Stimulated activated CD8-positive, alpha-beta memory T cell treated with anti-CD3 and anti-CD28 coated beads, Interleukin-12 subunit alpha, Interleukin-12 subunit beta, amount 100 ng/mL, for 1 hour (primary cell): Measurements from ENCODE around the gene RHCG.

ENCODE experiments used
- DNase-seq: peaks from one replicate; pipeline ENCODE4 v3.0.0-alpha.2; 2020; ENCODE audit warnings: low read depth

RHCG gene

GRCh38 chr15:89502867-89503595 is 6.6 kb upstream of the RHCG start:
- DNase-seq, result no peak

GRCh38 chr15:89501646-89502045 is 5.3 kb upstream of the RHCG start:
- DNase-seq, result no peak

DNA sequence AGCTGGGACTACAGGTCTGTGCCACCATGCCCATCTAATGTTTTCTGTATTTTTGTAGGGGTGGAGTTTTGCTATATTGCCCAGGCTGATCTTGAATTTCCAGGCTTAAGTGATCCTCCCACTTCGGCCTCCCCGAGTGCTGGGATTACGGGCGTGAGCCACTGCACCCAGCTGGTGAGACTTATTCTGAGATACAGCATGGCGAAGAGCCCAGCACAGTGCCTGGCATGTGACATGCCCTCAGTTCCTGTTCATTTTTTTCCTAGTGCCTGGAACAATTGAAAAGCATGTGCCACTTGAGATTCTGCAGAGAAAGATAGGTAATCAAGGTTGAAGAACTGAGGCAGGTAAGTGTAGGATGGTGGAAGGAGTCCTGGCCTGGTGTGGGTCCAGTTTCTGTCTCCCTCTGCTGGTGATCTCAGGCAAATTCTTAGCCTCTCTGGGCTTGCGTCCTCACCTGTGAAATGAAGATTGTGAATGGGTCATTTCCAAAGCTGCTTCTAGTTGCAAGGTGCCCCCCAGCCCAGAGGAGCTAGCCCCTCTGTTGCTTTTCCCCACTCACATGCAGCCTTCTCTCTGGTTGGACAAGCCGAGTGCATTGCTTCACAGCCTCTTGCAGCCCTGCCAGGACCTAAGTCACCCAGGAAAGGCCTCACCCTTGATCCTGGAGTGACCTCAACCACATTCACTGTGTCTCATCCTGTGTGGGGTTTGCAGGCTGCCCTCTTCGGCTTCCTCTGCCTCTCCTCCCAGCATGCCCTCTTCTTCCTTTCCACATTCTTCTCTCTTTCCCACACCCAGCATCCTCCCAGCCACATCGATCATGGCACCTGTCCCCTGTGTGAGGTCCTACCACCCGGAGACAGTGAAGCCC is 4.3 kb upstream of the RHCG start:
- no peak for DNase-seq

- DNase-seq, result no peak
These were observed 2.8 kb upstream of the RHCG start for GRCh38 chr15:89499156-89499555.

- no peak for DNase-seq
These were observed 2.2 kb upstream of the RHCG start for GRCh38 chr15:89498574-89498906.

DNA sequence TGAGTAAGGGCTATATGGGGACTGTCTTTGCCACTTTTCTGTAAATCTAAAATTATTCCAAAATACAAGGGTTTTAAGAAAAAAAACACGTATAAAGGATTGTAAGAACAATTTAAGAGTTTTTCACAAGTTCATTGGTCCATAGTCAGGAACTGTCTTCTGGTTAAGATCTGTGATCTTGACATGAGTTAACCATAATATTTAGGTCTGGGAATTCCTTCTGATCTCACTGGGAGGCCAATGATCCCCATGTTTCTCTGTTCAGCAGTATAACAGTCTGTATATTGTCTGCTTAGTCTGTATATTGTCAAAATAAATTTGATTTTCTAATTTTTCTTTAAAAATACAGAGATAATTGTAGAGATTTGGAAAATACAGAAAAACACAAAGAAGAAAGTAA is 848 bp upstream of the RHCG start:
- no peak for DNase-seq

DNA sequence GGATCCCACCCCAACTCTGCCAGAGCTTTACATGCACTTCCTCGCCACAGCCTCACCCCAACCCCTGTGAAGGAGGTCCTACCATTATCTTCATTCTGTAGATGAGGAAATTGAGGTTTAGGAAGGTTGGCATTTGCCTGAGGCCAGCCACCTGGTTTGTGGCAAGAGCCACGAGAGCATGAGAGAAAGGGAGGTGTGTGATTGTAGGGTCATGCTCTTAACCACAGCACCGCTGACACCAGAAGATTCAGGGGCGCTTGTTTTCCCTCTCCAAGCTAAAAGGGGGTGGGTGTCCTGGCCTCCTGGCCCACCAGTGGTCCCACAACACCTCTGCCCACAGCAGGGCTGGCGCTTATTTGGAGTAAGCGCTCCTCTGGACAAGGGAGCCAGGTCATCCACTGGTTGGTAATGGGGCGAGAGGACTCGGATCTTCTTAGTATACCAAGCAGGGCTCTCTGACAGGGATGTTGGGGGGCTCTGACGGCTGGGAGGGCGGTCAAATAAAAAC is 691 bp downstream of the RHCG start:
- DNase-seq, result no peak

DNA sequence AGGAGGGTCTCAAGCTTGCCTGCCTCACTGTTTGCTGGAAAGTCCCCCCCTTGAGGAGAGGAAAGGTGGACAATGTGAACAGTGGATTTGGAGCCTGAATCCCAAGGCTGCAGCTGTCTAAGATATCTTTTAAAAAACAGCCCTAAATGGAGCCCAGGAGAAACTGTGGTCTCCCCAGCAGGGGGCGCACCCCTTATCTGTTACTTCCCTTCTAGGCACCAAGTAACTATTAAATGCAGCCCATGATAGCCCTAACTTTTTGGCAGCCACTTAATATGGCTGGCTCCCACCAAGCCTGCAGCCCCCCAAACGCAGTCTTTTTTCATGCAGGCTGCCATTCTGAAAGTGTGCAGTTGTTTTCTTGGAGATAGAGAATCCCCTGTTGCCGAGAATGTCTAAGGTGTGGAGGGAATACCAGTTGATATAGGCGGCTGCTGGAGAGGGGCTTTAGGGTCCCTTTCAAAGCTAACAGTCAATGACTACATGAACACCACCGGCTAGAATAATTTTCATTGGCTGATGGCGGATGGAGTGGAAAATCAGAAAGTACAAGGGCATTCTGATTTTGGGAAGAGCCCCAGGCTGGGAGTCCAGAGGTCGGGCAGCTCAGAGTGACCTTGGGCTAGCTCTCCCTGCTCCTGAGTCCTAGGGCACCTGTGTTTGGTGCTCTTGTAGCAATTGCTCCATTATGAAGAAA is 1.3 kb downstream of the RHCG start:
- DNase-seq, result no peak

DNA sequence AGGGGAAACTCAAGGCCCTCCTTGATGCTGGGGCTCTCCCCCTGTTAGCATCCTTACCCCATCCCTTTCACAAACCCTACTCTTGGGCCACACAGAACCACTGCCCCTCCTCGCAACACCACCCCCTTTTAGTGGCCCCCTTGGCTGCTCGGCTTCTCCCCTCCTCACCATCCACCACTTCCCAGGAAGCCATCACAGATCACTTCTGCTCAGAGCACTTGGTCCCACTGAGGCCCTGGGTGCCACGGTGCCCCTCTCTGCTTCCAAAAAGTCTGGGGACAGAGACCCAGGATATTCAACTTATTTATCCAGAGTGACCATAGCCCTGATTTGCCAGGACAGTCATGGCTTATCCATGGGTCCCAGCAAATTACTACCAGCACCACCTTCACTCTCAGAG is 2.4 kb downstream of the RHCG start:
- no peak for DNase-seq

DNA sequence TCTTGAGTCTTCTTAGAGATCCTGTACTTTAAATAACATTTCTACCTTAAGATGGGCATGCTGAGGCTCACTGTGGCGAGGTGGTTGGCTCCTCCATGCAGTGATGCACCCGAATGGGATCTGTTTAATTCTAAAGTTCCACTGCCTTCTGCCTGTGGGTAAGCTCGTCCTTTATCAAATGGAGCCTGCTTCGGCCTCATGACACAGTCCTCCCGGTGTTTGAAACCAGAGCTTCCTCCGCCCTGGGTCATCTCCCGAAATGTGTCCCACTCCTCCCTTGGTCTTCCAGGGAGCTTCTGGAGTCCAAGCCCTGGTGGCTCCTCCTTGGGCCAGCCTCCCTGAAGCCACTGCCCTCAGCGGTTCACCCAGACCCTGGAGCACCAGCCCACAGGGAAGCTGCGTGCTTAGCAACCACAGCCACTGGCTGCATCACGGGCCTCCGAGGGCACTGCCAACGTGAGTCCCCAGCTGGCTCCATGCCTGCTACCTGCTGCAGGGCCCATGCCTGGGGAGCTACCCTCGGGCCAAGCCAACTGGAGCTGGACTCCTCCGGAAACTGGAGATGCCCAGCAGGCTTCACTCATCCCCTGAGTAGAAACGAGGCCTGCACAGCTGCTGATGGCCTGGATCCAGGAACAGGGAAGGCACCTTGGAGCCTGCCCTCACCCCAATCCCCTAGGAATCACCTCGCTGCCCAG is 3.3 kb downstream of the RHCG start:
- no peak for DNase-seq

DNA sequence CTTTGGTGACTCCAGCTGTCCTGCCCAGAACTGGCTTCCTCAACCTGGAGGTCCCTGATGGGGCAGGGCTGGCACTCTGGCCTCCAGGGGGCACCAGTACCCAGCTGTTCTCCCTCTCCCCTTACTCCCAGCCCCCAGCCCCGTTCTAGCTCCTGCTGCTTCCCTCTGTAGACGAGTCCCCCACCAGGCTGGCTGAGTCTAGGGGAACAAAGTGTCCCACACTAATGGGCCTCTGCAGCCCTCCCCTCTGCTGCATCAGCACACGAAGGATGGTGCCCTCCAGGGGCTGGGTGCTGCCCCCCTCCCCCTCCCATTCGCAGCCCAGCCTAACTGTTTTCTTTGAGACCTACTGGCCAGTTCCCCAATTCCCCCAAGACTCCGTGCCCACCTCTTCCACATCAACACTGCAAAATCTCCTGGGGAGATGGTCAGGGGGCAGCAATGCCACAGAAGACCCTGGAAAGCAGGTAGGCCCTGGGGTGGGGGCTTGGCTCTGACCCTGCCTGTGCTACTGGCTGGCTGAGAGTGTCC is 4.2 kb downstream of the RHCG start:
- DNase-seq, result no peak

DNA sequence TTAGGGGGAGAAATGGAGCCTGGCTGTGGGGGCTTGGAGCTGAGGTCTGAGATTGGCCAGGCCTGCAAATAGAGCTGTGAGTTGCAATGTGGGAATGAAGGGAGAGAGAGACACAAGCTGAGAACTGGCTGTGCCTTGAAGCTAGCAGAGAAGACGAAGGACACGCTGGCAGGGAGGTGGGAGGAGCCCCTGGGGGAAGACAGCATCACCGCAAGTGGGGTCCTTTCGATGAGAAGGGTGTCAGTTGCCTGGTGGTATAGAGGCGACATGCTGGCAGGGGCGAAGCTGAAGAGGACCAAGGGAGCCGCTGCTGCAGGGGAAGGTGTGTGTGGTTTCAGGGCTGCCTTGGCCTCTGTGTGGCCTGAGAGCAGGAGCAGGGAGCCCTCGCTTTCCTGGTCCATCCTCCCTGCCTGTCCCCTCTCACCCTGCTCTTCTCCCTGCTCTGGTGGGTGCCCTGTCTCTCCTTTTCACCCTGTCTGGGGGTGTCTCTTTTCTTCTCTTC is 5.5 kb downstream of the RHCG start:
- no peak for DNase-seq

DNA sequence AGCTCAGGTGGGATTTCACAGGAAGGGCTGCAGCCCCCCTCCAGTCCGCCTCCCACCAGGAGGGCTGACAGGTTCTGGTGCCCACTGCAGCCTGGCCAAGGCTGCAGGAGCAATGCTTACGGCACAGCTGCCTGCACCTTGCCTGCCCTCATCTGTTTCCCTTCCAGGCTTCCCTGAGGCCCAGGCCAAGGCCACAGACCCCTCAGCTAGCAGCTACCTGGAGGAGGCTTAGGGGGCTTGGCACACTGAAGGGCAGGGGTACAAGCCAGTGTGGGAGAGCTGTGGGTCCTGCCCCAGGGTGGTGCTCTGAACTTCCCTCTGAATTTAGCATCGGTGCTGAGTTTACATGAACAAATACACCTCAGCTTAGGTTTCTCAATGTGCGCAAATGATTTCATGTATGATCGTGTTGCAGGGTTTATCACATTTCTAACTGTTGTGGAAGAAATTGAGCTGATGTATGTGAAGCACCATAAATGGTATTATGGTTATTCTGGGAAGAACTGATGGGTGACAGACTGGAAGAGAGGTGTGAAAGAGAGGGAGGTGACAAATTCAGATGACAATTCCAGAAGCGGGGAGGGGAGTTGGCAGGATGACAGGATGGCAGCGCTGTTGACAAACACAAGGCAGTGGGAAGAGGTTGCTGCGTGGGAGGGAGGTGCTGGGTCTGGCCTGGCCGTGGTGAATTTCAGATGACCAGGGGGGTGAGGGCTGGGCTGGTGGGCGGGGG is 6.1 kb downstream of the RHCG start:
- no peak for DNase-seq

GRCh38 chr15:89489376-89489775 is 7.0 kb downstream of the RHCG start:
- DNase-seq, result no peak

GRCh38 chr15:89487791-89488190 is 8.6 kb downstream of the RHCG start:
- DNase-seq, result no peak

DNA sequence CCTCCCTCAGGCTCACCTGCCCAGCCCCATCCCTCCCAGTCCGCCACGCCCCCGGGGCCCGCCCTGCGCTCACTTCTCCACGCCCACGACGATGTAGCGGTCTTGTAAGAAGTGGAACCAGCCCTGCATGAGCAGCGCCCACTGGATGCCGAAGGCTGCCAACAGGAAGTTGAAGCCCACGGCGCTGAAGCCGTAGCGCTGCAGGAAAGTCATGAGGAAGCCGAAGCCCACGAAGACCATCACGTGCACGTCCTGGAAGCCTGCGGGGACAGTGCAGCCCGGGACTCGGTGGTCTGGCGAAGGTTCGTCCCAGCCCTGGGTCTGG is 9.7 kb downstream of the RHCG start:
- DNase-seq, result peak; percentile 11

DNA sequence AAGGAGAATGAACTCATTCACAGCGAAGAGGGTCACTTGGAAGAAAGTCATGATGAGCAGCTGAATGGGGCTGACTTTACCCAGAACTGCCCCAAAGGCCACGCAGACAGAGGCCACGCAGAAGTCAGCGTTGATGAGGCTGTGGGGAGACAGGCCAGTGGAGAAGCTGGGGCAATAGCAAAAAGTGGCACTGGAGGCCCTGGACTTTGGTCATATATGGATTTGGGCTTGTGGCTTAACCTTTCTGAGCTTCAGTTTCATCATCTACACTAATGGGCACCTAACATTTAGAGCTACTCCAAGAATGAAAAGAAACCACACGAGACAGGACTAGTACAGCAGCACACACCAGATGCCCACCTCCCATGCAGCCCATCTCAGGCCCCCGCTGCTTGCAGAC is 13.3 kb downstream of the RHCG start:
- DNase-seq, result no peak

DNA sequence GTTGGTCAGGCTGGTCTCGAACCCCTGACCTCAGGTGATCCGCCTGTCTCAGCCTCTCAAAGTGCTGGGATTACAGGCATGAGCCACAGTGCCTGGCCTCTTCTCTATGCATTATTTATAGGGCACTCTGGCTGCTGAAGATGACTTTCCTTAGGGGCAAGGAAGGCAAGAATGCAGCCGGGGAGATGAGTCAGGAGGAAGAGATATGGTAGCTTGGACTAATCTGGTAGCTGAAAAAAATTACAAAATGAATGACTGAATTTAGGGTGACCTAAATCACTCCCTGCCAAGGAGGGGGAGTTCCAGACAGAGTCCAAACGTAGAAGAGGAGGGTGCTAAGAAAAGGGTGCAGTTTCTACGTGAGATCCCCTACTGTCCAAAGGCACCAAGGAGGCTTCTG is 14.2 kb downstream of the RHCG start:
- DNase-seq, result no peak

DNA sequence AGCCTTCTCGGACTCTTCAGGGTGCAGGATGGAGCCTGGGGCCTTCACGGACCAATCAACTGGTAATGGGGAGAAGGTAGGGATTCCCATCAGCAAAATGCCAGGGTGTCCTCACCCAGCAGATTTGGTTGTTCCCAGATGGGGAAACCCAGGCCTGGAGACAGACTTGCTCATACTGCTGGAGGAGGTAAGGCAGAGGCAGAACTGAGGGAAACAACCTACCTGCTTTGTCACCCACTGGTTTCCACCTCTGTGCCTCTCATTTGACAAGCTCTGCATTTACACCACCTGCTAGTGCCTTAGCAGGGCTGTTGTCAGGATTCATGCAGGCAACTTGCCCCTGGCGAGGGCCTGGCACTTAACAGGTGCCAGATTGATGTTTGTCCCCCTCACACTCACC is 15.9 kb downstream of the RHCG start:
- DNase-seq, result no peak

GRCh38 chr15:89479173-89479572 is 17.2 kb downstream of the RHCG start:
- DNase-seq, result no peak
